GM18861 (cell line): ENCODE data around the gene PLLP.

ENCODE experiments used
- ATAC-seq: cut with Tn5 transposase; IDR thresholded peaks from one replicate; pipeline ENCODE4 v1.9.1; 2021; ENCODE audit not compliant: unreplicated experiment

Gene PLLP

GRCh38 chr16:57284209-57284951 lies at the start of gene PLLP:
Gene PLLP, minus strand, starts transcription at chr16:57284672. Its CDS starts 132 bp downstream, at chr16:57284540.
- no peak for ATAC-seq

- ATAC-seq = no peak
Observed at GRCh38 chr16:57333402-57333801, 48.9 kb upstream of the PLLP start.

- no peak for ATAC-seq
Observed at GRCh38 chr16:57331355-57331754, 46.9 kb upstream of the PLLP start.

GRCh38 chr16:57329718-57330327 lies 45.4 kb upstream of the PLLP start:
- ATAC-seq = no peak

- no peak for ATAC-seq
Observed at GRCh38 chr16:57325458-57325857, 41.0 kb upstream of the PLLP start.

GRCh38 chr16:57324749-57325148 lies 40.3 kb upstream of the PLLP start:
- ATAC-seq = no peak

GRCh38 chr16:57319646-57320045 lies 35.2 kb upstream of the PLLP start:
- ATAC-seq = no peak

- no peak for ATAC-seq
Observed at GRCh38 chr16:57318240-57318970, 33.9 kb upstream of the PLLP start.

GRCh38 chr16:57316390-57317017 lies 32.0 kb upstream of the PLLP start:
- ATAC-seq = no peak

- no peak for ATAC-seq
Observed at GRCh38 chr16:57315416-57315815, 30.9 kb upstream of the PLLP start.

GRCh38 chr16:57314161-57314785 lies 29.8 kb upstream of the PLLP start:
- no peak for ATAC-seq

GRCh38 chr16:57313509-57313908 lies 29.0 kb upstream of the PLLP start:
- ATAC-seq = no peak

GRCh38 chr16:57310801-57311200 lies 26.3 kb upstream of the PLLP start:
- no peak for ATAC-seq

- no peak for ATAC-seq
Observed at GRCh38 chr16:57308041-57308440, 23.6 kb upstream of the PLLP start.

- ATAC-seq = no peak
Observed at GRCh38 chr16:57307365-57307764, 22.9 kb upstream of the PLLP start.

- ATAC-seq = no peak
Observed at GRCh38 chr16:57306676-57307341, 22.3 kb upstream of the PLLP start.

GRCh38 chr16:57305159-57305811 lies 20.8 kb upstream of the PLLP start:
- no peak for ATAC-seq

GRCh38 chr16:57304169-57305061 lies 19.9 kb upstream of the PLLP start:
- no peak for ATAC-seq

GRCh38 chr16:57303910-57304168 lies 19.4 kb upstream of the PLLP start:
- ATAC-seq = no peak
